Activated CD4-positive, alpha-beta T cell treated with anti-CD3 and anti-CD28 coated beads, Interleukin-2, amount 10 ng/mL, durations not matched to agents 24 days and 14 days (primary cell): ENCODE measurements around the gene USP51. TPM values are rescaled to one million over a fixed set of nuclear protein-coding genes. Genes with fewer than 3 reads are reported as not detected.
"Not testable (repeated sequence)": the region's sequence is repeated elsewhere in the genome, so short reads cannot be mapped to it uniquely, and the experiment has no call there.

ENCODE experiments used
- DNase-seq: peaks from one replicate; pipeline ENCODE4 v3.0.0; 2022
- H3K27ac Mint-ChIP-seq: one replicate; pipeline ENCODE4 v1.8.0; 2022; ENCODE audit warnings: mild to moderate bottlenecking, mixed read lengths
- H3K27me3 Mint-ChIP-seq: one replicate; pipeline ENCODE4 v1.8.0; 2022; ENCODE audit warnings: mixed read lengths
- H3K36me3 Mint-ChIP-seq: one replicate; pipeline ENCODE4 v1.8.0; 2022; ENCODE audit warnings: low read depth, mild to moderate bottlenecking, mixed read lengths
- H3K4me1 Mint-ChIP-seq: one replicate; pipeline ENCODE4 v1.8.0; 2021; ENCODE audit warnings: mixed read lengths
- H3K4me3 Mint-ChIP-seq: one replicate; pipeline ENCODE4 v1.8.0; 2022; ENCODE audit warnings: mild to moderate bottlenecking, moderate library complexity, mixed read lengths
- H3K9me3 Mint-ChIP-seq: one replicate; pipeline ENCODE4 v1.8.0; 2021; ENCODE audit warnings: mixed read lengths
- intact Hi-C: fragments of 100-400 bp; cut with micrococcal nuclease; formaldehyde crosslinking; loops from one replicate; pipeline ENCODE4 v1.15.1; 2023
- total RNA-seq: library from RNA; stranded (reverse); gene quantifications from 2 replicates; pipeline ENCODE4 v1.2.3, GENCODE V29; 2022

USP51 gene
- total RNA-seq, 1 donor from 2014 or later: 2.6 TPM

DNA sequence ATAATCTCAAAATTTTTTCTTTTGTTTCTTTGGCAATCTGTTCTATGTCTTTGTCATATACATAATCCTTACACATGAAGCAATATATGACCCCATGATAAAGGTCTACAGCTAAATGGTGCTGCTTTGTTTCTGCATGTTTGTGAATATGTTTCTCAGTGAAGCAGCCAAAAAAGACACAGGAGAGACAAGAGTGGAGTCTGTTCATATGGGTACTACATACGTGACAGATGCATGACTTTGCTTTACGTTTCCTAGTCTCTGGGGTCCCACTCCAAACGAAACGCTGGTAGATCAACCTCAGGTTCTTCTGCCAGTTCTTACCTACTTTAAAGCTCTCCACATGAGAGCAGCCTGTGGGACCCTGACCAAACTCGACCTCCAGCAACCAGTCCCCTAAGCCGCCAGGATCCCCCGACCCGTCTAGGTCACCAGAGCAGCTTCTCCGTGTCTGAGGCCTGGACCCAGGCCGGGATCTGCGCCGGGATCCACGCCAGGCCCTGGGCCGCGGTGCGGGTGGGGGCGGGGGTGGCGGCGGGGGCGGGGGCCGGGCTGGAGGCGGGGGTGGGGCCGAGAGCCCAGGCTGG, 1.5 kb downstream of the USP51 start:
- Mint-ChIP-seq H3K4me1 (peaks cover 14% of the 10 kb centered on the region), H3K9me3 (no peaks in the 10 kb centered on the region), H3K4me3 (peak overlapping the region; percentile 73), H3K27me3 (no peaks in the 10 kb centered on the region), H3K27ac (peak overlapping the region; percentile 83), H3K36me3 (no peaks in the 10 kb centered on the region)
- DNase-seq: no peak
- intact Hi-C loops: no loop called here

DNA sequence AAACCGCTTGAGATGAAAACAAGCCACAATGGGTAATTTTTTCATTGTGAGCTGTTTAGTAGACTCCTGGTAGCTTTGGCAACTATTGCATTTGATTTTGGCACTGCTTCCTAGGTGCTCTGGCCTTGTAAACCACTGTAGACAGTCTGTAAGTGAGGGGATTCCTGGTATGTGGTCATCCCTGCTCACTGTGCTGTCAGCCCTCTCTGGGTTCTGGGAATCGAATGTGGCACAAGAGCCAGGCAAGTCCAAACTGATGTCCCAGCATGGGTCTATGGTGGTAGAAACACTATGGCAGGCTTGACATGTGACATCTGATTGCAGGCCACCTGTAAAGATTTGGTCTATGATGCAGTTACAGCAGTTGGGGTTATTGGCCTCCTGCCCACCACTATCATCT, 2.5 kb downstream of the USP51 start:
- peak; percentile 35 for DNase-seq
- Mint-ChIP-seq H3K27me3 (no peaks in the 10 kb centered on the region), H3K27ac (no peak overlapping the region), H3K36me3 (no peaks in the 10 kb centered on the region), H3K4me3 (no peak overlapping the region), H3K9me3 (no peaks in the 10 kb centered on the region), H3K4me1 (peaks cover 14% of the 10 kb centered on the region)
- intact Hi-C loops: no loop called here

DNA sequence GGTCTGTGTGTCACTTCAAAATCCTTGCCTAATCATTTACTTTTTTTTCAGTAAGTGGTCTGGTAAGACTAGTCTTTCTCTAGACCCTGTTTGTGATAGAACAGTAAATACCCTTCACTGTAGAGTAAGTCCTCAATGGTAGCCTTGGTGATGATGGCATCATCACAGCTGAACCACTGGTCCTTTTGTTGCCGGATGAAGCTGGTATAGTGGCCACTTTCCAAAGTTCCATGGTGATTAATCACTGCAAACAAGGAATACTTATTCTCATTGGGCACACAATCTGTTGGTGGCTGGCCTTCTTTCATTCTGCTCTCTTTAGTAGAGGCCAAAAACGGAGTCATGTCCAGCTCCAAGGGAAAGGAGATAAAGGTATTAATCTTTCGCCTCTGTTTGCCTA, 2.9 kb downstream of the USP51 start:
- intact Hi-C loops: no loop called here
- peaks cover 14% of the 10 kb centered on the region for H3K4me1 Mint-ChIP-seq
- no peak overlapping the region for H3K27ac Mint-ChIP-seq
- H3K9me3 Mint-ChIP-seq: no peaks in the 10 kb centered on the region
- H3K4me3 Mint-ChIP-seq: no peak overlapping the region
- no peaks in the 10 kb centered on the region for H3K27me3 Mint-ChIP-seq
- no peaks in the 10 kb centered on the region for H3K36me3 Mint-ChIP-seq
- no peak for DNase-seq

DNA sequence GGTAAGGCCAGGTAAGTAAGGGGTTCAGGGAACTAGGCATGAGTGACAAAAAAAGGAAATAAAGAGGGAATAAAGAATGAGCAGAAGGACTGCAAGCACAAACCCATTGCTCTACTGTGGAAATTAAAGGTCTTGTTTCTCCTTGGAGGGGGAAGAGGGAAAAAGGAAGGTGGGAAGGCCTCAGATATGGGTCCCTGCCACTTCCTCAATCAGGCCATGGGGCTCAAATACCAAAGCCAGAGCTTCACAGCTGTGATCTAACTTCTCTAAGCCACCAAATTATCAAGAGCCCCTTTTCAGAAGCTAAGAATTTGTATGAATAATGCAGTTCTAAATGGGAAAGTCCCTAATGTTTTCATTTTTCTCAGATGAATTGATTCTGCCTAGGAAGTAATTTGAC, 4.7 kb downstream of the USP51 start:
- intact Hi-C loops: no loop called here
- no peaks in the 10 kb centered on the region for H3K36me3 Mint-ChIP-seq
- no peaks in the 10 kb centered on the region for H3K27me3 Mint-ChIP-seq
- H3K27ac Mint-ChIP-seq: no peak overlapping the region
- no peaks in the 10 kb centered on the region for H3K9me3 Mint-ChIP-seq
- peaks cover 11% of the 10 kb centered on the region for H3K4me1 Mint-ChIP-seq
- DNase-seq: peak; percentile 36
- no peak overlapping the region for H3K4me3 Mint-ChIP-seq

DNA sequence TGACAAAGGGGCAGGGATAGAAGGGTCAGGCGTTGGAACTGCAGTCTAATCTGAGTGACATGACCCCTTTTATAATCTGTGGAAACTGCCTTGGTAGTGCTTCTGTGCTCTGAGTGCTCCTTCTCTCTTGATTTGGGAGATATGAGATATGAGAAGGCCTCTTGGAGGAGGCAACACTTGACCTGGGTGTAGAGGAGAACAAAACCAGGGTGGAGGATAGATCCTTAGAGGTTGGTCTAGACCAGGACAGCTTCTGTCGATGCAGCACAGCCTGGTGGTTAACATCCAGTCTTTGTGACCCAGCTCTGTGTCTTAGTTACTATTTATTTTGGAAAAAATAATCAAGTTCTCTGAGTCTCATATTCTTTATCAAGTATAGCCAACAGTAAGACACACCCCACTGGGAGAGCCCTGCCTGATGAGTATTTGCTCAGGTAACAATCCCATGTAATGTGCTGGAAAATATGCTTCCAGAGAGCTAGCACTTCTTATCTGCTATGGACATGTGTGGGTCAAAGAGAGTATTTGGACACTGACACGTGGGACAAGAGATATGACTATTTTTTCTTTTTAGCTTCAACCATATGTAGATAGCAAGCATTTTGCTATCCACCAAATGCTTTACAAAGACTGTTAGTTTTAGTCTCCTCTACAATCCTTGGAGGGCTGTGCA, 9.1 kb downstream of the USP51 start:
- intact Hi-C loops: no loop called here
- H3K27ac Mint-ChIP-seq: no peak overlapping the region

DNA sequence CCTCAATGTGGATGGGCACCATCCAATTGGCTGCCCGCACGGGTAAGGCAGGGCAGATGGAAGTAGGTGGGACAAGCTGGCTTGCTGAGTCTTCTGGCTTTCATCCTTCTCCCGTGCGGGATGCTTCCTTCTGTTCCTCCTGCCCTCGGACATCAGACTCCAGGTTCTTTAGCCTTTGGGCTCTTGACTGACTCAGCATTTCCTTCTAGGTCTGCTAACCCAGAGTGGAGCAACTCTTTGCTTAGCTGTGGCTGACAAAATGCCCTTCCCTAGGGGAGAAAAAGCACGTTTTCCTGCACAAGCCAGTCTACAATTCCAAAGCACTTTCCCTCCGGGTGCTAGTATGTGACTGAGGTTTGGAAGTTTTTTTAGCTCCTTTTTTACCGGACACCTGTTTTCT, 9.7 kb downstream of the USP51 start:
- H3K27ac Mint-ChIP-seq, intact Hi-C loops, H3K27me3 Mint-ChIP-seq, H3K9me3 Mint-ChIP-seq, H3K4me3 Mint-ChIP-seq, H3K4me1 Mint-ChIP-seq, H3K36me3 Mint-ChIP-seq: not testable (repeated sequence)
- DNase-seq: peak; percentile 6

More for the DNA sequence above, 9.1 kb downstream of the USP51 start:
- Mint-ChIP-seq H3K27me3 (no peaks in the 10 kb centered on the region), H3K36me3 (no peaks in the 10 kb centered on the region), H3K4me1 (peaks cover 2% of the 10 kb centered on the region), H3K9me3 (no peaks in the 10 kb centered on the region), H3K4me3 (no peak overlapping the region)
- DNase-seq: peak; percentile 13

DNA sequence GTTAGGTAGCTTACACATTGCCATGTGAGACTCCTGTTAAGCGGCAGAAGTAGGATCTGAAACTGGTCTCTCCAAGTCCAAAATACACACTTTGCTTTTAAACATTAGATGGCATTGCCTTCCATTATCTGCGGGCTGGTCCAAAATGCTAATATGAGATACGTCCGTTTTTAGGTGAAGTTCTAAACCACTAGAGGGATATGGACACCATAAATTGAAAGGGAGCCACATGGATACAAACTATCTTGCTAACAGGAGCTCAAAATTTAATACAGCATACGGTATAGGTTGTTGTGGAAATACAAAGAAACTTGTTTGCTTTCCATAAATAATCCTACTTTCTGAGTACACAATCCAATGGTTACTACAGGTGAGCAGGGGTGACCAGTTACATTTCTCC, 23.9 kb downstream of the USP51 start:
- DNase-seq, H3K9me3 Mint-ChIP-seq, H3K27ac Mint-ChIP-seq, H3K4me3 Mint-ChIP-seq, H3K4me1 Mint-ChIP-seq, H3K27me3 Mint-ChIP-seq, H3K36me3 Mint-ChIP-seq, intact Hi-C loops: not testable (repeated sequence)

DNA sequence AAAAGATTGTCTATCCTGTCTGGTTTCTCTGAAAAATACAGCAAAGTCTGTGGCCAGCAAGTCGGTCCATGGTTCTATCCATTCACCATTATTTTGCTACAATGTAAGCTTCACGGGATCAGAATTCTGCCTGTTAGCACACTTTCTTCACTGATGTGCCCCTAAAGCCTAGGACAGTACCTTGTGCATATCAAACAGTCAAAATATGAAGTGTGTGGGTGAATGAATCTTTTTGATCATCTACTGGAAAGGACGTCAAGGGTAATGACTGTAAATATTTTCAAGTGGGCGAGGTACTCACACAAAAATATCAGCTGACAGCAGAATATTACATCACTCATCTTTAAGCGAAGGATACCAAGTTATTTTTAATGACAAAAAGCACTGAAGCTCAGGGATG, 24.5 kb downstream of the USP51 start:
- intact Hi-C loops, H3K36me3 Mint-ChIP-seq, H3K27ac Mint-ChIP-seq, H3K27me3 Mint-ChIP-seq, H3K4me1 Mint-ChIP-seq, H3K4me3 Mint-ChIP-seq, H3K9me3 Mint-ChIP-seq, DNase-seq: not testable (repeated sequence)

DNA sequence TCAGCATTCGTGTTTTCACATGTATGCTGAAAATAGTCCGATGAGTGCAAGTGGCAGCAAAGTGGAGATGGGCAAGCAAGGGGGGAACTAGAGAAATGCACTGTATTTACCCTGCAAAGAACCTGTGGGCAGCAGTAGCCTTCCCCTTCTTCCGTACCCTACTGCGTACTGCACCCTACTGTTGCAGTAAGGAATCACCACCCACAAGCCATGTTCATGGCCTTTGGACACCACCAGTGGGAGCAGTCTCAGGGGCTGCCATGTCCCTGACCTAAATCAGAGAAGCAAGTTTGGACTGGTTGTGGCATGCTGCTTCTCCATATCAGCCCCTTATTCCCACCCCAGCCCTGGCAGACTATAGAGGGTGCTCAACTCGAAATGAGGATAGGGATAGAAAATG, 25.6 kb downstream of the USP51 start:
- H3K27ac Mint-ChIP-seq, H3K9me3 Mint-ChIP-seq, intact Hi-C loops, H3K4me1 Mint-ChIP-seq, DNase-seq, H3K36me3 Mint-ChIP-seq, H3K4me3 Mint-ChIP-seq, H3K27me3 Mint-ChIP-seq: not testable (repeated sequence)

DNA sequence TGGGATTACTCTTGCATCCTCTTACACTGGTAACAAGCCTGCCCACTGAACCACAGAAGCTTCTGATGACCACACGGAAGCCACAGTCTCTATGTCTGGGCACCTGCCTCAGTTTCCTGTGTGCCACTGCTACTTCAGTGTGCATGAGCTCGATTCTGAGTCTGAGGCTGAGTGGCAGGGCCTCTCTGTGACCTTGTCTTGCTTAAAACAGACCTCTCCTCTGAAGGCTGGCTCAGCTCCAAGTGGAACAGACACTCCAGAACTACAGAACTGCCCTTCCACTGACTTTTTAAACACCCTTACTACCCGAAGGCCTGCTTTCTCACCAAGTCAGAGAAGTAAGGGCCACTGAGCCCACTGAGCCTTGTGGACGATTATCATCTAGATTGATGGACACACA, 29.7 kb downstream of the USP51 start:
- DNase-seq, intact Hi-C loops, H3K36me3 Mint-ChIP-seq, H3K27ac Mint-ChIP-seq, H3K9me3 Mint-ChIP-seq, H3K4me3 Mint-ChIP-seq, H3K4me1 Mint-ChIP-seq, H3K27me3 Mint-ChIP-seq: not testable (repeated sequence)

DNA sequence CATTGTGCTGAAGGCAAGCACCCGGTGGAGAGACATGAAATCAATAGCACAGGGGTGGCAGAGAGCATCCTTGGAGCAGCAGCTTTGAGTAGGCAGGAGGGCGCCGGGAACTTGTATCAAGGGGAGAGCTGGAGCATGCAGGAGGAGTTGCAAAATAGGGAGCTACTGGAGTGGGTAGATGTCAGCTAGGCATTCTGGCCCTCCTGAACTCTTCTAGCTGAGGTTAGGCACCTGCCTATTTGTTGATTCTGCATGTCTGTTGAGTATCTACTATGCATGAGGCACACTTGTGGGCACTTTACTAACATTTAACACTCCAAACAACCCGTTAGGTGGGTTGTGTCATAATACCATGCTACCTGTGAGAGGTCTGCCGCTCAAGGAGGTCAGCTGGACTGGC, 30.2 kb downstream of the USP51 start:
- not testable (repeated sequence) for H3K4me1 Mint-ChIP-seq, H3K27me3 Mint-ChIP-seq, DNase-seq

DNA sequence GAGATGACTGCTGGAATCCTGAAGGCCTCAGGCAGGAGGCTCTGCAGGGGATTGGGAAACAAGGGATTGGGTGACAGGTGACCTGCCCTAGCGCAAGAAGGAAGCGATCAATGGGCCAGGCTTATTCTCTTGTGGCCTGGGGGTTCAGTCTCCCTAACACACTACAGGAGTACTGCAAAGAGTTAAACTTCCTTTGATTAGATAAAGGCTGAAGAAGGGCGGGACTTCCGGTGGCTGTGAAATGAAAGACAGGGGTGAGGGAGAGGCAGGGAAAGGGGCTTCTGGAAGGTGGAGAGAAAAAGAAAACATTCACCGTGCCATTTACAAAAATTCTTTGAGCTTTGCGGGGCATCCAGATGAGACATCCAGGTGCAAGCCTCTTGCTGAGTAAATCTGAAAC, 33.9 kb downstream of the USP51 start:
- H3K27me3 Mint-ChIP-seq, H3K9me3 Mint-ChIP-seq, H3K27ac Mint-ChIP-seq, H3K36me3 Mint-ChIP-seq, intact Hi-C loops, H3K4me3 Mint-ChIP-seq, H3K4me1 Mint-ChIP-seq, DNase-seq: not testable (repeated sequence)

More for the DNA sequence above, 30.2 kb downstream of the USP51 start:
- H3K4me3 Mint-ChIP-seq, H3K36me3 Mint-ChIP-seq, intact Hi-C loops, H3K9me3 Mint-ChIP-seq, H3K27ac Mint-ChIP-seq: not testable (repeated sequence)

DNA sequence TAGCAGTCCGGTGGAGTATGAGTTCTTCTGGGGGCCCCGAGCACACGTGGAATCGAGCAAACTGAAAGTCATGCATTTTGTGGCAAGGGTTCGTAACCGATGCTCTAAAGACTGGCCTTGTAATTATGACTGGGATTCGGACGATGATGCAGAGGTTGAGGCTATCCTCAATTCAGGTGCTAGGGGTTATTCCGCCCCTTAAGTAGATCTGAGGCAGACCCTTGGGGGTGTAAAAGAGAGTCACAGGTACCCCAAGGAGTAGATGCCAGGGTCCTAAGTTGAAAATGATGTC, 36.9 kb downstream of the USP51 start:
- Mint-ChIP-seq H3K27me3 (peaks cover 1% of the 10 kb centered on the region), H3K4me3 (peak overlapping the region; percentile 93), H3K9me3 (no peaks in the 10 kb centered on the region), H3K27ac (peak overlapping the region; percentile 89), H3K36me3 (no peaks in the 10 kb centered on the region), H3K4me1 (peaks cover 12% of the 10 kb centered on the region)
- DNase-seq: no peak
- intact Hi-C loops: no loop called here

DNA sequence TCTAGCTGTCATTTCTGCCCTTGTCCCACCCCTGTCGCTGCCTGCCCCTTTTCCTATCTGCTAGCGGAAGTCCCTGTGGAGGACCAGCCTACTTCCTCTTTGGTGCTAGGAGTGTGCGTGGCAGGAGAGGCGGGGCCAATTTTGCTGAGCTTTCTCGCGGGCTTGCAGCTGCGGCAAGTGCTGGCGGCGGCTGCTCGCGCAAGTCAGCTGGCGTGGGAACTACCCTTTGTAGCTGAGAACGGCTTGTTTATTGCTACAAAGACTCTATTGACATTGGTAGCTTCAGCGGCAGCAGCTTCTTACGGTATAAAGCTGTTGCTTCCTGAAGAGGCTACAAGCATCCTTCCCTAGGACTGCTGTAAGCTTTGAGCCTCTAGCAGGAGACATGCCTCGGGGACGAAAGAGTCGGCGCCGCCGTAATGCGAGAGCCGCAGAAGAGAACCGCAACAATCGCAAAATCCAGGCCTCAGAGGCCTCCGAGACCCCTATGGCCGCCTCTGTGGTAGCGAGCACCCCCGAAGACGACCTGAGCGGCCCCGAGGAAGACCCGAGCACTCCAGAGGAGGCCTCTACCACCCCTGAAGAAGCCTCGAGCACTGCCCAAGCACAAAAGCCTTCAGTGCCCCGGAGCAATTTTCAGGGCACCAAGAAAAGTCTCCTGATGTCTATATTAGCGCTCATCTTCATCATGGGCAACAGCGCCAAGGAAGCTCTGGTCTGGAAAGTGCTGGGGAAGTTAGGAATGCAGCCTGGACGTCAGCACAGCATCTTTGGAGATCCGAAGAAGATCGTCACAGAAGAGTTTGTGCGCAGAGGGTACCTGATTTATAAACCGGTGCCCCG, 37.4 kb downstream of the USP51 start, which contains the start of gene MAGEH1:
Gene MAGEH1 (plus strand): TSS at position 138 of the 843 bp plus-strand sequence. CDS start 248 bp downstream, at position 386.
- Mint-ChIP-seq H3K27me3 (peaks cover 3% of the 10 kb centered on the region), H3K4me3 (peak within 1 kb of the TSS; percentile 93), H3K4me1 (peaks cover 12% of the 10 kb centered on the region), H3K27ac (peak within 1 kb of the TSS; percentile 89), H3K36me3 (no peaks in the 10 kb centered on the region), H3K9me3 (no peaks in the 10 kb centered on the region)
- peak; percentile 93 for DNase-seq
- intact Hi-C loops: no loop called here
